HepG2 (cell line): ENCODE data around the gene TMEM127. TPM values are rescaled to one million over a fixed set of nuclear protein-coding genes. Genes with fewer than 3 reads are reported as not detected.

ENCODE experiments used
- ATAC-seq: fragments of 200-7000 bp; cut with Tn5 transposase; 3 replicates; pipeline ENCODE4 v1.9.1; 2020; ENCODE audit warnings: mild to moderate bottlenecking, moderate library complexity
- BruUV-seq: library from RNA; stranded (reverse); fragments of 400-500 nt; replicated peaks from 2 replicates; lab custom pipeline; 2021; lab: Mats Ljungman, UMichigan
- CTCF ChIA-PET: fragments of 300-600 bp; formaldehyde crosslinking; extraction: SDS; loops from one replicate; lab custom pipeline; 2021; ENCODE audit warnings: low total read pairs, inconsistent platforms, low intra/inter-chr PET ratio; lab: Yijun Ruan, JAX
- POLR2A ChIA-PET: fragments of 350-600 bp; sonication (Branson Sonifier 250); formaldehyde crosslinking; loops from one replicate; lab custom pipeline; 2020; ENCODE audit warnings: antibody characterized with exemption, inconsistent platforms; lab: Yijun Ruan, JAX
- DNase-seq: peaks from one replicate; pipeline ENCODE4 v3.0.0-alpha.2; 2015; ENCODE audit warnings: low spot score
- FAIRE-seq: peaks from 3 replicates; lab custom pipeline; 2011; peaks lifted over from hg19 to GRCh38; lab: Jason Lieb, UNC
- H2AFZ ChIP-seq: one replicate; pipeline ENCODE4 v1.6.1; 2011; ENCODE audit warnings: low read length, inconsistent platforms
- H3K27ac ChIP-seq: fragments of 300-600 bp; 3 replicates; pipeline ENCODE4 v1.8.0; 2011; ENCODE audit warnings: mixed run types, mild to moderate bottlenecking, mixed read lengths, low read length, inconsistent platforms; ENCODE audit not compliant: insufficient read depth; ENCODE audit errors: extremely low read length
- H3K27me3 ChIP-seq, 2 experiments: fragments of 200-600 bp in 1 of 2; 2 replicates in 1 of 2; 3 replicates in 1 of 2; pipeline versions ENCODE4 v1.6.0 to v1.8.0; 2011; ENCODE audit warnings: low read length in 2 of 2, mild to moderate bottlenecking in 2 of 2, moderate library complexity in 2 of 2, inconsistent platforms in 1 of 2; ENCODE audit not compliant: insufficient read depth in 2 of 2, control insufficient read depth in 1 of 2
- H3K36me3 ChIP-seq, 2 experiments: fragments of 200-600 bp in 1 of 2; replicated peaks in 1 of 2; 2 replicates in 1 of 2; 3 replicates in 1 of 2; pipeline versions ENCODE4 v1.5.1 to v1.8.0; 2011; ENCODE audit warnings: low read length in 2 of 2, inconsistent platforms in 1 of 2; ENCODE audit not compliant: insufficient read depth in 2 of 2, control insufficient read depth in 1 of 2
- H3K4me1 ChIP-seq: 2 replicates; pipeline ENCODE4 v1.5.1; 2012; ENCODE audit warnings: low read length, inconsistent platforms; ENCODE audit not compliant: insufficient read depth
- H3K4me2 ChIP-seq: 2 replicates; pipeline ENCODE4 v1.6.0; 2011; ENCODE audit warnings: low read depth, low read length, inconsistent platforms
- H3K4me3 ChIP-seq, 3 experiments: fragments of 200-600 bp in 1 of 3; sonication (generic), shearing (Covaris generic) in 1 of 3; replicated peaks in 1 of 3; 2 replicates each; pipeline ENCODE4 v1.5.1; 2011 to 2016; ENCODE audit warnings: low read length in 3 of 3, inconsistent platforms in 2 of 3, low read depth in 2 of 3, mild to moderate bottlenecking in 2 of 3, control low read depth in 1 of 3, mixed read lengths in 1 of 3; ENCODE audit not compliant: insufficient read depth in 1 of 3
- H3K79me2 ChIP-seq: one replicate; pipeline ENCODE4 v1.6.1; 2011; ENCODE audit warnings: low read length, inconsistent platforms; ENCODE audit not compliant: insufficient read depth
- H3K9ac ChIP-seq: 2 replicates; pipeline ENCODE4 v1.6.0; 2011; ENCODE audit warnings: mild to moderate bottlenecking, low read depth, low read length, inconsistent platforms; ENCODE audit not compliant: insufficient read depth
- H3K9me3 ChIP-seq: 2 replicates; pipeline ENCODE4 v1.5.1; 2012; ENCODE audit warnings: mild to moderate bottlenecking, low read length
- H4K20me1 ChIP-seq: 2 replicates; pipeline ENCODE4 v1.6.0; 2011; ENCODE audit warnings: inconsistent platforms, mild to moderate bottlenecking, low read length, moderate library complexity; ENCODE audit not compliant: insufficient read depth
- AGO2 ChIP-seq: fragments of 200-400 bp; formaldehyde crosslinking; optimal IDR thresholded peaks from 2 replicates; pipeline ENCODE3; 2017; ENCODE audit warnings: mild to moderate bottlenecking, low read depth, low read length, moderate library complexity
- HINFP ChIP-seq: sonication (generic); formaldehyde crosslinking; IDR thresholded peaks from 2 replicates; pipeline ENCODE4 v1.4.0; 2020; ENCODE audit warnings: low read depth, mild to moderate bottlenecking, missing genetic modification reagents
- NR2F1 ChIP-seq, 2 experiments: fragments of 450-650 bp in 1 of 2; formaldehyde crosslinking in 1 of 2; IDR thresholded peaks; 2 replicates each; pipeline versions ENCODE4 v1.5.0 to v1.6.1; 2016 to 2020; ENCODE audit warnings: mild to moderate bottlenecking in 1 of 2, missing compliant biosample characterization in 1 of 2, missing genetic modification reagents in 1 of 2, moderate library complexity in 1 of 2
- RBFOX2 ChIP-seq: fragments of 200-400 bp; formaldehyde crosslinking; IDR thresholded peaks from 2 replicates; pipeline ENCODE4 v1.6.1; 2017; ENCODE audit warnings: low read depth, mild to moderate bottlenecking, low read length
- SAP130 ChIP-seq: IDR thresholded peaks from 2 replicates; pipeline ENCODE4 v1.6.1; 2016; ENCODE audit warnings: low read depth
- SP5 ChIP-seq: IDR thresholded peaks from 2 replicates; pipeline ENCODE4 v1.6.1; 2016; ENCODE audit warnings: low read depth, borderline replicate concordance
- TEAD3 ChIP-seq: optimal IDR thresholded peaks from 2 replicates; pipeline ENCODE3; 2016; ENCODE audit warnings: borderline replicate concordance
- ZFY ChIP-seq: sonication (generic); formaldehyde crosslinking; IDR thresholded peaks from 2 replicates; pipeline ENCODE4 v1.4.0; 2020; ENCODE audit warnings: missing genetic modification reagents
- ZNF292 ChIP-seq: sonication (generic); formaldehyde crosslinking; IDR thresholded peaks from 2 replicates; pipeline ENCODE4 v1.8.1; 2022; ENCODE audit warnings: mild to moderate bottlenecking, low read depth, missing genetic modification reagents, borderline replicate concordance
- ZNF543 ChIP-seq: sonication (generic); formaldehyde crosslinking; IDR thresholded peaks from 2 replicates; pipeline ENCODE4 v1.4.0; 2020; ENCODE audit warnings: mild to moderate bottlenecking, missing genetic modification reagents
- WGBS: methylation state at CpG from one replicate; pipeline ENCODE4 v1.1.6; 2017; ENCODE audit warnings: low lambda C conversion rate; 5-methylcytosine and 5-hydroxymethylcytosine counted together
- in situ Hi-C: cut with HindIII; loops from 2 replicates; pipeline ENCODE4 v1.10.0; 2017; ENCODE audit warnings: low pct_unique_long_range_greater_than_20kb; ENCODE audit not compliant: extremely low pct_ligation_motif_present
- intact Hi-C: fragments of 100-400 bp; cut with micrococcal nuclease; formaldehyde crosslinking; loops from one replicate; pipeline ENCODE4 v1.10.0; 2022; ENCODE audit not compliant: unreplicated experiment
- polyA plus RNA-seq, 8 experiments: library from polyadenylated mRNA; depleted of rRNA in 3 of 8; stranded (reverse) in 7 of 8; unstranded in 1 of 8; fragments of >200 nt; fragmentation: Illumina TruSeq in 4 of 8; extraction: Trizol in 4 of 8; gene quantifications; 2 replicates each; pipeline versions ENCODE4 v1.2.1 to v1.2.3, GENCODE V29; 2011 to 2016; ENCODE audit warnings: low read depth in 4 of 8, missing spikeins in 1 of 8, mixed read lengths in 1 of 8; ENCODE audit not compliant: insufficient read depth in 1 of 8
- total RNA-seq, 5 experiments: library from RNA; depleted of rRNA; stranded (reverse); fragments of >200 nt; fragmentation: Illumina TruSeq; extraction: Trizol; gene quantifications; 2 replicates each; pipeline ENCODE4 v1.2.3, GENCODE V29; 2016; ENCODE audit warnings: low read depth in 1 of 5
- TF ChIP-seq, protein P1 (sequence below): IDR thresholded peaks from 2 replicates; pipeline ENCODE4 v1.4.0; 2020; ENCODE audit warnings: mild to moderate bottlenecking, missing genetic modification reagents

Gene TMEM127
- total and polyA plus RNA-seq, 2 of the 13 experiments (the other 11 are each of a cell fraction or from before 2014, with no cell fraction given), result 21.5 to 33.9 TPM

GRCh38 chr2:96273763-96274162 is 8.0 kb upstream of the TMEM127 start:
- DNase-seq, result peak; percentile 32
- no peak overlapping the region for H3K9ac ChIP-seq
- no TSS peak for BruUV-seq
- no peak overlapping the region for H3K4me2 ChIP-seq
- peaks cover 22% of the 10 kb centered on the region for H3K4me1 ChIP-seq
- H3K27ac ChIP-seq, result peak overlapping the region; percentile 34
- peak; percentile 32 for FAIRE-seq
- WGBS, result 56% methylated on average over 3 of the region's 3 CpGs
- peaks cover 40 to 62% of the 10 kb centered on the region in 2 experiments for H3K36me3 ChIP-seq
- no peaks in the 10 kb centered on the region for H3K9me3 ChIP-seq
- no peaks in the 10 kb centered on the region for H3K79me2 ChIP-seq
- H3K27me3 ChIP-seq, result no peaks in the 10 kb centered on the region
- intact Hi-C loops, result no loop called here
- H3K4me3 ChIP-seq, result no peak overlapping the region
- H2AFZ ChIP-seq, result no peak overlapping the region
- TF ChIP-seq ZNF292 (CRISPR knock-in tag), result no peak
- 0 out of 2 replicates have a peak, but pooled peaks have one; percentile 8 for TF ChIP-seq ZFY
- no peak for TF ChIP-seq NR2F1 (CRISPR knock-in tag; IDR thresholded peaks at IDR 0.05)
- peak; percentile 43 for TF ChIP-seq TEAD3 (CRISPR knock-in tag)
- TF ChIP-seq RBFOX2, result peak; percentile 13; the same call in 1 of the 2 replicates
- no peak for TF ChIP-seq HINFP (CRISPR knock-in tag)
- TF ChIP-seq AGO2, result peak; percentile 19
- TF ChIP-seq ZNF543, result 0 out of 2 replicates have a peak, but pooled peaks have one; percentile 23
- TF ChIP-seq, protein P1, sequence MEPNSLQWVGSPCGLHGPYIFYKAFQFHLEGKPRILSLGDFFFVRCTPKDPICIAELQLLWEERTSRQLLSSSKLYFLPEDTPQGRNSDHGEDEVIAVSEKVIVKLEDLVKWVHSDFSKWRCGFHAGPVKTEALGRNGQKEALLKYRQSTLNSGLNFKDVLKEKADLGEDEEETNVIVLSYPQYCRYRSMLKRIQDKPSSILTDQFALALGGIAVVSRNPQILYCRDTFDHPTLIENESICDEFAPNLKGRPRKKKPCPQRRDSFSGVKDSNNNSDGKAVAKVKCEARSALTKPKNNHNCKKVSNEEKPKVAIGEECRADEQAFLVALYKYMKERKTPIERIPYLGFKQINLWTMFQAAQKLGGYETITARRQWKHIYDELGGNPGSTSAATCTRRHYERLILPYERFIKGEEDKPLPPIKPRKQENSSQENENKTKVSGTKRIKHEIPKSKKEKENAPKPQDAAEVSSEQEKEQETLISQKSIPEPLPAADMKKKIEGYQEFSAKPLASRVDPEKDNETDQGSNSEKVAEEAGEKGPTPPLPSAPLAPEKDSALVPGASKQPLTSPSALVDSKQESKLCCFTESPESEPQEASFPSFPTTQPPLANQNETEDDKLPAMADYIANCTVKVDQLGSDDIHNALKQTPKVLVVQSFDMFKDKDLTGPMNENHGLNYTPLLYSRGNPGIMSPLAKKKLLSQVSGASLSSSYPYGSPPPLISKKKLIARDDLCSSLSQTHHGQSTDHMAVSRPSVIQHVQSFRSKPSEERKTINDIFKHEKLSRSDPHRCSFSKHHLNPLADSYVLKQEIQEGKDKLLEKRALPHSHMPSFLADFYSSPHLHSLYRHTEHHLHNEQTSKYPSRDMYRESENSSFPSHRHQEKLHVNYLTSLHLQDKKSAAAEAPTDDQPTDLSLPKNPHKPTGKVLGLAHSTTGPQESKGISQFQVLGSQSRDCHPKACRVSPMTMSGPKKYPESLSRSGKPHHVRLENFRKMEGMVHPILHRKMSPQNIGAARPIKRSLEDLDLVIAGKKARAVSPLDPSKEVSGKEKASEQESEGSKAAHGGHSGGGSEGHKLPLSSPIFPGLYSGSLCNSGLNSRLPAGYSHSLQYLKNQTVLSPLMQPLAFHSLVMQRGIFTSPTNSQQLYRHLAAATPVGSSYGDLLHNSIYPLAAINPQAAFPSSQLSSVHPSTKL, result peak; percentile 42; the same call in 1 of the 2 replicates
- TF ChIP-seq SP5 (CRISPR knock-in tag), result peak; percentile 67; the same call in 1 of the 2 replicates
- 0 out of 2 replicates have a peak, but pooled peaks have one; percentile 22 for TF ChIP-seq SAP130
- TF ChIP-seq, all 625 proteins: peak for 8
- ChIA-PET POLR2A (interaction anchor here (0.6 to 2.4 kb wide), 12 partner anchors 8 to 320 kb away, joined by 3 to 15 read pairs (median 4); partner anchors contain the start of genes CIAO1, SNRNP200, STARD7 and TMEM127), CTCF (no interaction called here)
- H4K20me1 ChIP-seq, result no peaks in the 10 kb centered on the region
- in situ Hi-C loops, result no loop called here
- peak; percentile 17; the same call in 1 of the 3 replicates for ATAC-seq
